ENCODE data around the gene RAB28.

Gene RAB28

GRCh38 chr4:13484122-13484748 is at the start of gene RAB28:
Gene RAB28, minus strand, starts transcription at chr4:13484340.
- TF ChIP-seq MAX (IDR thresholded peaks at IDR 0.05; ENCODE audit: low read depth, low read length) = peak; percentile 56
- TF ChIP-seq POLR2A (IDR thresholded peaks at IDR 0.05; ENCODE audit: extremely low read depth, insufficient read length) = peak; percentile 67
- no peak for TF ChIP-seq CTCF (IDR thresholded peaks at IDR 0.05; ENCODE audit: low read depth, low read length)
- peak; percentile 29; the same call in 1 of the 2 replicates for TF ChIP-seq MYC (IDR thresholded peaks at IDR 0.05; ENCODE audit: low read depth, low read length)
- H3K4me3 ChIP-seq (ENCODE audit: low read depth, low read length) = peak within 1 kb of the TSS; percentile 89
- DNase-seq (ENCODE audit: low read depth) = peak; percentile 96

GRCh38 chr4:13531625-13531998 is 47.5 kb upstream of the RAB28 start:
- DNase-seq (ENCODE audit: low read depth) = no peak
- H3K4me3 ChIP-seq (ENCODE audit: low read depth, low read length) = peak overlapping the region; percentile 62
- TF ChIP-seq MAX (IDR thresholded peaks at IDR 0.05; ENCODE audit: low read depth, low read length) (no peak), MYC (IDR thresholded peaks at IDR 0.05; ENCODE audit: low read depth, low read length) (no peak), CTCF (IDR thresholded peaks at IDR 0.05; ENCODE audit: low read depth, low read length) (no peak), POLR2A (IDR thresholded peaks at IDR 0.05; ENCODE audit: extremely low read depth, insufficient read length) (no peak)

DNA sequence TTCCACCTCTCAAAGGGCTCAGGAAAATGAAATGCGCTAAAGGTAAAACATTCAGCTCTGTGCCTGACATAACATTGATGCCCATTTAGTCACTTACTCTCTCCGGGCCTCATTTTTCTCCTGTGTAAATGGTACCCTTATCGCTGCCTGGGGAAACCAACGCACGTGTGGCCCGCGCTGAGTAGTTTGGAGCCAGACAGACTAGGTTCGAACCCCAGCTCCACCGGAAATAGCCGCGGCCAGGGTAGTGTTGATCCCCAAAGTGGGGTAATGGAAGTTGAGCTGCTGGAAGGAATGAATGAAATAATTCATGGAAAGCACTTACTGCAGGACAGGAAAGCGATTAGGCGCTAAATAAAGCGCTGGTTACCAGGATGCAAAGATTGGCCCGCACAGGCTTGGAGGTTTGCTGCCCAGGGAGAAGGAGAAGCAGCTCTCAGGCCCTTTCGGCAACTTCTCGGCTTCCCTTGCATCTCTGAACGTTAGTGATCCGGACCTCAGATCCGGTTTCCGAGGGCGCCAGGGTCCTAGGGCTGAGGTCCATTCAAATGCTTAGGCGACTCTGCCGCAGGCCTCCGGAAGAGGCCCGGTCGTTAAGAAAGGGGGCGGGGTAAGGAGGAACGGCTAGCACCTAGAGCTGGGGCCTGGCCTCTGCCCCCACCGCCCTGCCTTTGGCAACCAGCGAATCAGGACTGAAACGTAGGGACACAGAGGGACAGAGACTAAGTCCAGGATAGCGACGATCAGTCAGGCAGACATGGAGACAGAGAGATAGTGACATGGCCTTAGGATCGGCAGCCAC is 46.9 kb upstream of the RAB28 start:
- no peak for TF ChIP-seq MAX (IDR thresholded peaks at IDR 0.05; ENCODE audit: low read depth, low read length)
- no peak for TF ChIP-seq CTCF (IDR thresholded peaks at IDR 0.05; ENCODE audit: low read depth, low read length)
- no peak for TF ChIP-seq POLR2A (IDR thresholded peaks at IDR 0.05; ENCODE audit: extremely low read depth, insufficient read length)
- TF ChIP-seq MYC (IDR thresholded peaks at IDR 0.05; ENCODE audit: low read depth, low read length) = no peak
- peak overlapping the region; percentile 62 for H3K4me3 ChIP-seq (ENCODE audit: low read depth, low read length)
- peak; percentile 78 for DNase-seq (ENCODE audit: low read depth)

GRCh38 chr4:13529128-13529919 is 45.2 kb upstream of the RAB28 start:
- peak; percentile 70 for DNase-seq (ENCODE audit: low read depth)
- peak overlapping the region; percentile 62 for H3K4me3 ChIP-seq (ENCODE audit: low read depth, low read length)
- TF ChIP-seq CTCF (IDR thresholded peaks at IDR 0.05; ENCODE audit: low read depth, low read length) (no peak), POLR2A (IDR thresholded peaks at IDR 0.05; ENCODE audit: extremely low read depth, insufficient read length) (no peak), MAX (IDR thresholded peaks at IDR 0.05; ENCODE audit: low read depth, low read length) (no peak), MYC (IDR thresholded peaks at IDR 0.05; ENCODE audit: low read depth, low read length) (no peak)

- H3K4me3 ChIP-seq (ENCODE audit: low read depth, low read length) = peak overlapping the region; percentile 48
- TF ChIP-seq POLR2A (IDR thresholded peaks at IDR 0.05; ENCODE audit: extremely low read depth, insufficient read length) (no peak), MYC (IDR thresholded peaks at IDR 0.05; ENCODE audit: low read depth, low read length) (no peak; the same call in 1 of the 2 replicates)
- DNase-seq (ENCODE audit: low read depth) = no peak
Measured at GRCh38 chr4:13528821-13529127, 44.6 kb upstream of the RAB28 start.
